ENCODE measurements around the gene ORAI1.
"Not testable (repeated sequence)": the region's sequence is repeated elsewhere in the genome, so short reads cannot be mapped to it uniquely, and the experiment has no call there.

ORAI1 gene

DNA sequence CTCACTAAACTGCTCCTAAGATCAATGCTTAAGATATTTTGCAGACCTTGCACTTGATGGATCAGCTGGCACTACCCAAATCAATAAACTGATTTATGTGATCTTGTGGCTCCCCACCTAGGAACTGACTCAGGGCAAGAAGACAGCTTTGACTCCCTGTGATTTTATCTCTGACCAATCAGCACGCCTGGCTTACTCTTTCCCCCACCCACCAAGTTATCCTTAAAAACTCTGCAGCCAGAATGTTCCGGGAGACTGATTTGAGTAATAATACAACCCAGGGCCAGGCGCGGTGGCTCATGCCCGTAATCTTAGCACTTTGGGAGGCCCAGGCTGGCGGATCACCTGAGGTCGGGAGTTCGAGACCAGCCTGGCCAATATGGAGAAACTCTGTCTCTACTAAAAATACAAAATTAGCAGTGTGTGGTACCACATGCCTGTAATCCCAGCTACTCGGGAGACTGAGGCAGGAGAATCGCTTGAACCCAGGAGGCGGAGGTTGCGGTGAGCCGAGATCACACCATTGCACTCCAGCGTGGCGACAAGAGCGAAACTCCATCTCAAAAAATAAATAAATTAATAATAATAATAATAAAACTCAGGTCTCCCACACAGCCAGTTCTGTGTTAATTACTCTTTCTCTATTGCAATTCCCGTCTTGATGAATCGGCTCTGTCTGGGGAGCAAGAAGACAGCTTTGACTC is 31.1 kb downstream of the ORAI1 start:
- TF ChIP-seq CTCF (IDR thresholded peaks at IDR 0.05; ENCODE audit: extremely low read depth, missing control alignments), result no peak
- no peak for DNase-seq (ENCODE audit: low spot score)

- not testable (repeated sequence) for DNase-seq (ENCODE audit: low spot score)
Measured at GRCh38 chr12:121661353-121662105, 35.2 kb downstream of the ORAI1 start.

DNA sequence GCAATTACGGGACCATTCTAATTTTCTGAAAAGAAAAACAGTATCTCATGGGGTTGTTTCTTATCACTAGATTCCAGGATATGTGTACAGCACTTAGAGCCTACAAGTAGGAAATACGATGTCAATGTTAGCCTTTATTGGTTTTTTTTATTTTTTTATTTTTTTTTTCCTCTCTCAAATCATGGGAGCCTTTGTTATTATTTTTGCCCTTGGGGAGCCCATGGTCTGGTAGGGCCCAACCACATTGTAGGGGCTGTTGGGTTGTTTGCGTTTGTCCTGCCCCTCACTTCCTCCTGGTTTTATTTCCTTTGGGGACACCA is 37.2 kb downstream of the ORAI1 start:
- no peak for DNase-seq (ENCODE audit: low spot score)
- no peak for TF ChIP-seq CTCF (IDR thresholded peaks at IDR 0.05; ENCODE audit: extremely low read depth, missing control alignments)

DNA sequence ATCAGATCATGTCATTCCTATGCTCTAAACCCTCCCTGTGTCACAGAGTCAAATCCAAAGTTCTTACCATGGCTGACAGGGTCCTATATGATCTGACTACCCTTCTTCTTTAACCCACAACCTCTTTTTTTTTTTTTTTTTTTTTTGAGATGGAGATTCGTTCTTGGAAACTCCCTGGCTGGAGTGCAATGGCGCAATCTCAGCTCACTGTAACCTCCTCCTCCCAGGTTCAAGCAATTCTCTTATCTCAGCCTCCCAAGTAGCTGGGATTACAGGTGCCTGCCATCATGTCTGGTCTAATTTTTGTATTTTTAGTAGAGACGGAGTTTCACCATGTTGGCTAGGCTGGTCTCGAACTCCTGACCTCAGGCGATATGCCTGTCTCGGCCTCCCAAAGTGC is 40.5 kb downstream of the ORAI1 start:
- not testable (repeated sequence) for DNase-seq (ENCODE audit: low spot score)

DNA sequence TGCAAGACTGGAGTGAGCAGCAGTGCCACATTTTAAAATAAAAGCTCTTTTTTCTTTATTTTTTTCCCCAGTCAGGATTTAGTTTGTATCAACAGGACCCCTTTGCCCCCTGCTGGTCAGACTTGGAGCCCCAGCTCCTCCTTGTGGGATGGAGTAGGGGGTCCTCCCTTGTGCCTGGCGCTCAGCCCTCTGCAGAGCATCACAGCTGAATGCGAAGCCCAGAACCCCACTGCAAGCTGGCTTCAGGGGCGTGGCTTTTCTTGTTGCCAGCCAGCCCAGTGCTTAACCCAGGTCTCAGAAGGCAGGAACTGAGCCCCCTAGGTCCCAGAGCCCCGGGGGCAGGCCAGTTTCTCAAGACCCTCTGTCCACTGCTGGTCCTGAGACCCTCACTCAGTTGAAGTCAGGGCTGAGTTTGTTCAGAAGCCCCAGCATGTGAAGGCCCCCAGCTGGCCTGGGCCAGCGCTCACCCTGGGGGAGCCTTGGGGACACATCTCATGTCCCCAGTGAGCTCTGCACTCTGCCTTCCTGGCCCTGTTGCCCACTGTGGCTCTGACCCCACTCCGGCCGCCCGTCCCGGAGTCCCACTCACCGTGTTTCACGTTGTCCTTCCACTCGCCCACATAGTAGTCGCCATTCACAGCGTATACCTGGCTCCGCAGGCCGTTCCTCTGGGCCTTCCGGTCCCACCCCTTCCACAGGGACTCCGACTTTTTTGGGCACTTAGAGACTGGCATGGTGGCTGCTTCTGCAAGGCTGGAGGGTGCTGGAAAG is 42.6 kb downstream of the ORAI1 start:
- TF ChIP-seq CTCF (IDR thresholded peaks at IDR 0.05; ENCODE audit: extremely low read depth, missing control alignments), result peak; percentile 33
- no peak for DNase-seq (ENCODE audit: low spot score)

DNA sequence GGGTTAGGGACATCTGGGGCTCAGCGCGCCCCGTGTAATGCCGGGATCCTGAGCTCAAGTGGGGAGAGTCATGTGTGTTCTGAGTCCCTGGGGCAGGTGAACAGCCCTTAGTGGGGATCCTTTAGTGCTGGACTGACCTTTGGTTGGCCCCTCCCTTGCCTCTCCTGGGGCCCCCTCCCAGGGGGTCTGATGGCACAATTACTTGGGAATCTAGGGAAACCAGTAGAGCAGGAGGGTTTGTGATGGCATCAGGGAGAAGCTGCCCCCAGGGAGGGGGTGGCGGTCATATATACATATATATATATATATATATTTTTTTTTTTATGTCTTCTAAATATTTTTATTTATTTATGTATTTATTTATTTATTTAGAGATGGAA is 43.2 kb downstream of the ORAI1 start, which contains the start of gene MORN3:
MORN3 (minus strand) TSS at position 134 of the 380 bp plus-strand sequence. CDS start 171 bp downstream, outside the sequence.
- DNase-seq (ENCODE audit: low spot score), result no peak
- no peak for TF ChIP-seq CTCF (IDR thresholded peaks at IDR 0.05; ENCODE audit: extremely low read depth, missing control alignments)

- no peak for DNase-seq (ENCODE audit: low spot score)
- TF ChIP-seq CTCF (IDR thresholded peaks at IDR 0.05; ENCODE audit: extremely low read depth, missing control alignments), result no peak
Measured at GRCh38 chr12:121673013-121673511, 46.7 kb downstream of the ORAI1 start.

- DNase-seq (ENCODE audit: low spot score), result no peak
- no peak for TF ChIP-seq CTCF (IDR thresholded peaks at IDR 0.05; ENCODE audit: extremely low read depth, missing control alignments)
Measured at GRCh38 chr12:121676190-121676589, 49.9 kb downstream of the ORAI1 start.
